RWPE1 (cell line): ENCODE measurements around the gene EVX1.

ENCODE experiments used
- CTCF ChIA-PET: fragments of 350-600 bp; sonication (Branson Sonifier 250); formaldehyde crosslinking; extraction: SDS; loops from one replicate; lab custom pipeline; 2021; lab: Yijun Ruan, JAX
- POLR2A ChIA-PET: fragments of 400-600 bp; formaldehyde crosslinking; extraction: SDS; loops from one replicate; lab custom pipeline; 2020; ENCODE audit warnings: antibody characterized with exemption; ENCODE audit not compliant: low non-redundant PET; lab: Yijun Ruan, JAX
- DNase-seq: peaks from one replicate; pipeline ENCODE4 v3.0.0; 2012; ENCODE audit warnings: low spot score
- H3K27ac ChIP-seq: fragments of 450-650 bp; 2 replicates; pipeline ENCODE4 v1.5.1; 2017
- TF ChIP-seq, protein P1 (sequence below): fragments of 450-650 bp; conservative IDR thresholded peaks from 2 replicates; pipeline ENCODE4 v1.5.1; 2017; ENCODE audit warnings: low read depth, mild to moderate bottlenecking

Gene EVX1

DNA sequence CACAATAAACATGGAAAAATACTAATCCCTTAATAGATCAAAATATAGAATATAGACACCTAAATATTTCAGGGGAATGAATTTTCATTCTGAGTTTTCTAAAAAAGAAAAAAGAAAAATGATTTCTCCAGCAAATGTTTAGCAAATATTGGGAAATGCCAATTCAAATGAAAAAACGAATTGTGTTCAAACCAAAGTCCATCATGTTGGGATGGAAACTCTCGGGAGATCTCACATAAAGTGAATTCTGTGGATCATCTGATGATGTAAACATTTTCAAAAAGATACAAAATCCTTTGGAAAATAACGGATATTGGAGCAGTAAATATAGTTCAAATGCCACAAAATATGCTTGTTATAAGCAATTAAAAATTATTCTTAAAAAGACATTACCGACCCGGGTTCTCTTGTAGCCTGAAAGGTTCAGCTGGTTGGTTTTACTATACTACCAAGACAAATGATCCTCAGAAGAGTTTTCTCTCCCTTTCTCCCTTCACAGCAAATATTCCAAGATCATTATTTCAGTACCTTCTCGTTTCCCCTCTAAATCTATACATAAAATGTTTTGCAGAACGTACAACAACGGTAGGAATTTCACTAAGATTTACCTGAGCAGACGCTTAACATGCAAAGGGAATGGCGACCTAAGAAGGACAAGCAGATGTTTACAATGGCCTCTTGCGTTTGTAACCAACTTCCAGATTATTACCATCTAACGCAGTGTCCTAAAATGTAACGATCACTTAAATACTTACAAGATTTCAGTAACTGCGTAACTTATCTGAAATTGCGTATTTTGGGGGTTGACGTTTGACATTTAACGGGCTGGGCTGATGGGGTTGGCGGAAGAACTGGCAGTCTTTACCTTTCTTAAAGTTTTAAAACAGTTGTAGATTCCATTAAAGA, 45.2 kb upstream of the EVX1 start:
- POLR2A ChIA-PET: no interaction called here
- CTCF ChIA-PET: interaction anchor here (0.8 kb wide), 1 partner anchor 823 kb away, joined by 3 read pairs; no protein-coding TSS in a partner anchor
- TF ChIP-seq, protein P1, sequence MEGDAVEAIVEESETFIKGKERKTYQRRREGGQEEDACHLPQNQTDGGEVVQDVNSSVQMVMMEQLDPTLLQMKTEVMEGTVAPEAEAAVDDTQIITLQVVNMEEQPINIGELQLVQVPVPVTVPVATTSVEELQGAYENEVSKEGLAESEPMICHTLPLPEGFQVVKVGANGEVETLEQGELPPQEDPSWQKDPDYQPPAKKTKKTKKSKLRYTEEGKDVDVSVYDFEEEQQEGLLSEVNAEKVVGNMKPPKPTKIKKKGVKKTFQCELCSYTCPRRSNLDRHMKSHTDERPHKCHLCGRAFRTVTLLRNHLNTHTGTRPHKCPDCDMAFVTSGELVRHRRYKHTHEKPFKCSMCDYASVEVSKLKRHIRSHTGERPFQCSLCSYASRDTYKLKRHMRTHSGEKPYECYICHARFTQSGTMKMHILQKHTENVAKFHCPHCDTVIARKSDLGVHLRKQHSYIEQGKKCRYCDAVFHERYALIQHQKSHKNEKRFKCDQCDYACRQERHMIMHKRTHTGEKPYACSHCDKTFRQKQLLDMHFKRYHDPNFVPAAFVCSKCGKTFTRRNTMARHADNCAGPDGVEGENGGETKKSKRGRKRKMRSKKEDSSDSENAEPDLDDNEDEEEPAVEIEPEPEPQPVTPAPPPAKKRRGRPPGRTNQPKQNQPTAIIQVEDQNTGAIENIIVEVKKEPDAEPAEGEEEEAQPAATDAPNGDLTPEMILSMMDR: no peak

DNA sequence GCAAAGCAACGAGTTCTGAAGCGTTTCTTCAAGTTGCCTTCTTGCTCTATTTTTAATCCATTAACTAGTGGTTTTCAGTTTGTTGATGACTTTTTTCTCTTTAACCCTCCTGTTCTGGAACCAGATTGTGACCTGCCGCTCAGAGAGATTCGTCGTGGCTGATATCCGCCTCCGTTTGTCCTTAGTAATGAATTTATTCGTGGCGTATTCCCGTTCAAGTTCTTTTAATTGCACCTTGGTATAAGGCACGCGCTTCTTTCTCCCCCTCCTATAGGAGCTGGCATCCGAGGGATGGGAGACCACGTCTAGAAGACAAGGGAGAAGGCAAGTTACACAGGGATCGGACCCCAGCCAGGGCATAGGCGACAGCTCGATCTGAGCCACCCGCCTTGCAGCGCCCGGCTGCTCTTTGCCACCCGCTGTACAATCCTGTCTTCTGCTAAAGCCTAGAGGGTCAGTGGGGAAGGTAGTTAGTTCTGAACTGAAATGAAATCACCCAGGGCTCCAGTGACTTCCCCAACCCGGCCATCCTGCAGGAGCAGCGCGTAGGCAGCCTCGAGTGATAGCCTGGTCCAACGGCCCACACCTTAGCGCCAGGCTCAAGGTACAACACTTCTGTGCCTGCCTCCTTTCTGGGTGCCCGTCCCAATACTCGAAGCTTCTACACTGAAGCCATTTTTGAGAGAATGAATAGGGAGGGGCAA, 44.3 kb upstream of the EVX1 start:
- POLR2A ChIA-PET: no interaction called here
- CTCF ChIA-PET: interaction anchor here (0.8 to 1.6 kb wide), 4 partner anchors 12 to 822 kb away, joined by 3 to 5 read pairs (median 4); no protein-coding TSS in a partner anchor
- no peak for DNase-seq
- TF ChIP-seq, protein P1: no peak
- peak overlapping the region; percentile 90 for H3K27ac ChIP-seq

More for the DNA sequence above, 45.2 kb upstream of the EVX1 start:
- H3K27ac ChIP-seq: no peak overlapping the region
- no peak for DNase-seq

DNA sequence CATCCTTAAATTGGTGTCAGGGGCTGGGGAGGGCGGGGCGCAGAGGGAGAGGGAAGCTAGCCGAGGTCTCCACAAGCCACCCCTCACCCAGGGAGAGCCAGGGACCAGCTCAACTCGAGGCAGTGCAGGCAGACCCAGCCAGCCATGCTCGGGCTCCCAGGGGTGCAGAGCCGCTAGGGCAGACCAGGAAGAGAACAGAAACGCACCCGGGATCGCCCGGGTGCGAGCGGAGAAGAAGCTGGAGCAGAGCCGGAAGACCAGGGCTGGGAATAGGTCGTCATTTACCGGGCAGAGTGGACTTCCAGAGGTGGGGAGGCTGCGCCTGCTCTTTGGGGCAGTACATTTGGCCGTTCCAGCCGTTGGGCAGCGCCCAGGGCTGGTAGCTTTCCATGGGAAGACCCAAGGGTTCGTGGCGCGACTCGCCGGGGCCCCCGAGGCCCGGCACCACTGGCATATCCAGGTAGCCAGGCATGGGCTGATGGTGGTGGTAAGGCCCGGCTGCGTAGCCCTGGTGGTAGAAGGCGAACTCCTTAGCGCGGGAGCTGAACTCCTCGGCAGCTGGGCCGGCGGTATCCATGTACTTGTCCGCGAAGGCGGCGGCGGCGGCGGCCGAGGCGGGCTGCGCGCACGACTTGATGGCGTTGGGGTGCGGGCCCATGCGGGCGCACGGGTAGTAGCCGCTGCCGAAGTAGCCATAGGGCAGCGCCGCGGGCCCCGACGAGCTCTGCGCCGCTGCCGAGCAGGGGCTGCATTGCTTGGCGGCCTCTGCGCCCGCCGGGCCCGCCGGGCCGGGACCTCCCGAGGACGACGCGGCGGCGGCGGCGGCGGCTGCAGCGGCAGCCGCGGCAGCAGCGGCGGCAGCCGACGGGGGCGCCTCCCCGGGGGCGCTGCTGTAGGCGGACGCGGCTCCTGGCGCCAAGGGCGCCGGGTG, 43.5 kb upstream of the EVX1 start:
- DNase-seq: no peak
- TF ChIP-seq, protein P1: no peak
- CTCF ChIA-PET: interaction anchor here (0.7 to 1.6 kb wide), 5 partner anchors 13 to 897 kb away, joined by 3 to 5 read pairs (median 3); no protein-coding TSS in a partner anchor
- peak overlapping the region; percentile 90 for H3K27ac ChIP-seq
- POLR2A ChIA-PET: no interaction called here

DNA sequence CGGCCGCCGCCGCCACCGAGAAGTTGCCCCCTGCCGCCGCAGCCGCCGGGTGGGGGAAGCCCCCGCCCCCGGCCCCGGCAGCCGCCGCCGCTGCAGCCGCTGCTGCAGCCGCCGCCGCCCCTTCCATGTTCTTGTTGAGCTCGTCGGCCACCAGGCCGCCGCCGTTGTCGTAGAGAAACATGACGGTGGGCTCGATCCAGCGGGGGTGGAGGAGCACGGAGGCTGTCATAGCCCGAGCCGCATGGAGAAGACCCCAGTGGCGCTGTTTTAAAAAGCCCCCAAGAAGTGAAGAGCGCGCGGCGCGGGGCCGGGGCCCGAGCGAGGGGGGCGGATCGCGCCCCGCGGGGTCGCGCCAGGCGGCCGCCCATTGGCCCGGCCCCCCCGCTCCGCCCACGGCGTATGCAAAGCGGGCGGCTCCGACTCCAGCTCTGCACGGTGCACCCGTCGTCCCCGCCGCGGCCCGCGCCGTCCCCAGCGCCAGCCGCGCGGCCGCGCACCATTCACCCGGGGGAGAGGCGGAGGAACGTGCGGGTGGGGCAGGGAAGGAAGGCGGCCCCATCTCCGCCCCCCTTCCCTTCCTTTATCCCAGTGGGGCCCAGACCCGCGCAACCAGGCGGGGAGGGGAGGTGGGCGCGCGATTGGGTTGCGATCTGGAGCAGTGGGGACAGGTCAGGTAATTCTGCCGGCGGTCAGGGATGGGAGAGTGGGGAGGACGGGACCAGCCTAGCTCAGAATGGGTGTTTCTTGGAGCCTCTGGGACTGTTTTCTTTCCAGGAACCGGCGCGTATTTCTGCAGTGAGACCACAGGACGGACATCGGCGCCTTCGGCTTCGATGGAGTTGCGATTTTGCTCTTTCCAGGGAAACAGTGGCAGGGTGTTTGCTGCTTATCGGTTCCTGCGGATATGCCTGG, 42.5 kb upstream of the EVX1 start, which contains the start of gene HOXA13:
Gene HOXA13 (minus strand): TSS at position 243 of the 912 bp plus-strand sequence. CDS start 14 bp downstream, at position 229.
- ChIA-PET CTCF (interaction anchor here (0.6 to 1.6 kb wide), 6 partner anchors 376 to 896 kb away, joined by 3 to 4 read pairs (median 3); no protein-coding TSS in a partner anchor), POLR2A (interaction anchor here (0.6 kb wide), 1 partner anchor 231 kb away, joined by 3 read pairs; no protein-coding TSS in a partner anchor)
- TF ChIP-seq, protein P1: no peak
- DNase-seq: no peak
- peak within 1 kb of the TSS; percentile 90 for H3K27ac ChIP-seq
